Endothelial cell of umbilical vein (primary cell): ENCODE data around the gene ATP2C2. TPM values are rescaled to one million over a fixed set of nuclear protein-coding genes. Genes with fewer than 3 reads are reported as not detected.

ENCODE experiments used
- BruUV-seq: library from RNA; stranded (reverse); fragments of 400-500 nt; replicated peaks from 2 replicates; lab custom pipeline; 2021; lab: Mats Ljungman, UMichigan
- CTCF ChIA-PET: fragments of 300-600, 350-600 bp; sonication (Branson Sonifier 250); formaldehyde crosslinking; loops from one replicate; lab custom pipeline; 2021; ENCODE audit warnings: antibody characterized with exemption, inconsistent platforms; lab: Charles Lee
- POLR2A ChIA-PET: fragments of 300-600, 350-600 bp; sonication (Branson Sonifier 250); formaldehyde crosslinking; loops from one replicate; lab custom pipeline; 2021; ENCODE audit warnings: antibody characterized with exemption, inconsistent platforms; lab: Charles Lee
- DNase-seq: peaks from one replicate; pipeline ENCODE4 v3.0.0-alpha.2; 2011; ENCODE audit warnings: low read depth, low spot score
- FAIRE-seq: peaks from 2 replicates; lab custom pipeline; 2011; peaks lifted over from hg19 to GRCh38; lab: Jason Lieb, UNC
- H2AFZ ChIP-seq: 2 replicates; pipeline ENCODE4 v1.6.0; 2012; ENCODE audit warnings: low read depth, low read length, control low read depth, inconsistent platforms
- H3K27ac ChIP-seq: 2 replicates; pipeline ENCODE4 v1.5.1; 2011; ENCODE audit warnings: low read depth, mild to moderate bottlenecking, control low read depth, low read length, moderate library complexity; ENCODE audit not compliant: insufficient read depth
- H3K27me3 ChIP-seq, 2 experiments: 2 replicates each; pipeline versions ENCODE4 v1.6.0 to v1.6.1; 2011; ENCODE audit warnings: low read length in 2 of 2, mixed read lengths in 1 of 2; ENCODE audit not compliant: control insufficient read depth in 2 of 2, insufficient read depth in 2 of 2
- H3K36me3 ChIP-seq, 2 experiments: 2 replicates in 1 of 2; 3 replicates in 1 of 2; pipeline ENCODE4 v1.5.1; 2011; ENCODE audit warnings: low read length in 2 of 2, mild to moderate bottlenecking in 1 of 2, moderate library complexity in 1 of 2; ENCODE audit not compliant: control insufficient read depth in 2 of 2, insufficient read depth in 2 of 2; ENCODE audit errors: extremely low read depth in 1 of 2
- H3K4me1 ChIP-seq: 3 replicates; pipeline ENCODE4 v1.5.1; 2011; ENCODE audit warnings: mild to moderate bottlenecking, low read length; ENCODE audit not compliant: control insufficient read depth, insufficient read depth; ENCODE audit errors: extremely low read depth
- H3K4me2 ChIP-seq: 2 replicates; pipeline ENCODE4 v1.6.1; 2011; ENCODE audit warnings: low read length, control low read depth, mixed read lengths; ENCODE audit not compliant: insufficient read depth
- H3K4me3 ChIP-seq, 3 experiments: fragments of 200-600 bp in 1 of 3; sonication (generic), shearing (Covaris generic) in 1 of 3; replicated peaks in 1 of 3; 2 replicates each; pipeline ENCODE4 v1.5.1; 2011 to 2016; ENCODE audit warnings: control low read depth in 3 of 3, low read length in 3 of 3, mild to moderate bottlenecking in 2 of 3, inconsistent platforms in 1 of 3, low read depth in 1 of 3, moderate library complexity in 1 of 3; ENCODE audit not compliant: insufficient read depth in 1 of 3
- H3K79me2 ChIP-seq: 2 replicates; pipeline ENCODE4 v1.6.0; 2012; ENCODE audit warnings: low read length, inconsistent platforms; ENCODE audit not compliant: control insufficient read depth, insufficient read depth
- H3K9ac ChIP-seq: replicated peaks from 2 replicates; pipeline ENCODE3; 2011; ENCODE audit warnings: low read length, control low read depth; ENCODE audit not compliant: insufficient read depth; ENCODE audit errors: extremely low read depth
- H3K9me1 ChIP-seq: replicated peaks from 3 replicates; pipeline ENCODE4 v1.6.0; 2011; ENCODE audit warnings: mild to moderate bottlenecking, low read length; ENCODE audit not compliant: control insufficient read depth, insufficient read depth; ENCODE audit errors: extremely low read depth
- H3K9me3 ChIP-seq: replicated peaks from 2 replicates; pipeline ENCODE4 v1.5.1; 2012; ENCODE audit warnings: low read length, inconsistent platforms; ENCODE audit not compliant: control insufficient read depth, insufficient read depth
- H4K20me1 ChIP-seq: replicated peaks from 2 replicates; pipeline ENCODE3; 2011; ENCODE audit warnings: mild to moderate bottlenecking, low read length; ENCODE audit not compliant: control insufficient read depth, insufficient read depth; ENCODE audit errors: extremely low read depth
- EZH2 ChIP-seq: IDR thresholded peaks from 2 replicates; pipeline ENCODE4 v1.6.1; 2012; ENCODE audit warnings: borderline replicate concordance, low read depth, mild to moderate bottlenecking, moderate library complexity, low read length, inconsistent platforms; ENCODE audit not compliant: severe bottlenecking
- FOS ChIP-seq: IDR thresholded peaks from 2 replicates; pipeline ENCODE4 v1.6.1; 2011; ENCODE audit warnings: mild to moderate bottlenecking, low read length, moderate library complexity, borderline replicate concordance; ENCODE audit not compliant: insufficient read depth
- GATA2 ChIP-seq: IDR thresholded peaks from 2 replicates; pipeline ENCODE4 v1.7.0; 2011; ENCODE audit warnings: low read depth, mild to moderate bottlenecking, moderate library complexity, mixed read lengths, low read length; ENCODE audit not compliant: insufficient read length, insufficient read depth
- JUN ChIP-seq: IDR thresholded peaks from 2 replicates; pipeline ENCODE4 v1.6.1; 2011; ENCODE audit warnings: borderline replicate concordance, low read depth; ENCODE audit not compliant: insufficient read length, insufficient read depth
- MYC ChIP-seq: IDR thresholded peaks from one replicate; pipeline ENCODE4 v1.6.1; 2011; ENCODE audit warnings: mild to moderate bottlenecking, low read depth, low read length
- POLR2A ChIP-seq: IDR thresholded peaks from 2 replicates; pipeline ENCODE4 v1.6.1; 2012; ENCODE audit warnings: low read depth, mild to moderate bottlenecking, control low read depth, low read length
- POLR2AphosphoS5 ChIP-seq: IDR thresholded peaks from 2 replicates; pipeline ENCODE4 v1.6.1; 2012; ENCODE audit warnings: low read depth, mild to moderate bottlenecking, control low read depth, low read length, moderate library complexity; ENCODE audit not compliant: insufficient read depth
- dilution Hi-C: fragments of 300-500 bp; cut with MboI; formaldehyde crosslinking; loops from one replicate; pipeline ENCODE4 v1.15.0; 2019; ENCODE audit warnings: low sequenced_read_pairs; ENCODE audit not compliant: extremely low pct_ligation_motif_present
- intact Hi-C: fragments of 100-400 bp; cut with micrococcal nuclease; formaldehyde crosslinking; loops from one replicate; pipeline ENCODE4 v1.10.0; 2022
- polyA plus RNA-seq, 4 experiments: library from polyadenylated mRNA; depleted of rRNA in 3 of 4; stranded (reverse) in 3 of 4; unstranded in 1 of 4; fragments of >200 nt; gene quantifications; 2 replicates each; pipeline versions ENCODE4 v1.2.1 to v1.2.3, GENCODE V29; 2011 to 2012; ENCODE audit warnings: missing spikeins in 1 of 4
- total RNA-seq: library from RNA; stranded (reverse); gene quantifications from 2 replicates; pipeline ENCODE4 v1.2.3, GENCODE V29; 2021
- TF ChIP-seq, protein P1 (sequence below), 2 donors: IDR thresholded peaks; 1 replicate in 1 of 2; 2 replicates in 1 of 2; pipeline ENCODE4 v1.5.1; 2011; ENCODE audit warnings: low read length in 2 of 2, mild to moderate bottlenecking in 2 of 2, moderate library complexity in 2 of 2, control low read depth in 1 of 2, inconsistent platforms in 1 of 2, low read depth in 1 of 2; ENCODE audit not compliant: insufficient read depth in 1 of 2; ENCODE audit errors: extremely low read depth in 1 of 2
- TF ChIP-seq, protein P2 (sequence below): IDR thresholded peaks from 2 replicates; pipeline ENCODE4 v1.6.1; 2011; ENCODE audit not compliant: insufficient read depth, insufficient read length

The ATP2C2 gene
- total and polyA plus RNA-seq, 2 donors (not counting 3 experiments of a cell fraction or from before 2014, with no cell fraction given) = not detected

DNA sequence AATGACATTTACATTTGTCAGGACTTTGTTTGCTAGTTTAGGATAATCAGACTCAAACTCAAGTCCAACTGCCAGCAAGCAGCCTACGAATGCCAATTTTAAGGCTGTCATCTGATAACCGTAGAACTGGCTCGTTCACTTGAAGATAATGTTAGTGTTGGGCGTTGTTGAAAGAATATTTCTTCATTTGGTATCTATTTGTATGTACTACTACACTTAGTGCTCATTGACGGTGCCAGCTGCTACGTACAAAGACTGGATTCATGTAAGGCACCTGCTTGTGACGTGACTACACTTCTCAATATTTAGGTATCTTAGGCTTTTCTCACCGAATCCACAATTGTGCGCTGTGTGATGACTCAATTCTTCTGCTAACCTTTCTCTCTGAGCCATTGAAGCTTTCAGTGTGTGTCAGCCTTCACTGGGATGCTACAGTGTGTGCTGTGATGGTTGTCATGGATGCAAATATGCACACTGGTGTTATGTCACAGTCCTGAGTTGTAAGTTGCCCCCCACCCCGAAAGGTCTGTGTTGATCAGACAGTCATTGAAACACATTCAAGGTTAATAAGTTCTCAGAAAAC, 5.7 kb downstream of the ATP2C2 start:
- TF ChIP-seq POLR2A (no peak), GATA2 (no peak), POLR2AphosphoS5 (no peak), FOS (no peak), MYC (no peak), EZH2 (no peak), JUN (no peak)
- TF ChIP-seq, protein P1, sequence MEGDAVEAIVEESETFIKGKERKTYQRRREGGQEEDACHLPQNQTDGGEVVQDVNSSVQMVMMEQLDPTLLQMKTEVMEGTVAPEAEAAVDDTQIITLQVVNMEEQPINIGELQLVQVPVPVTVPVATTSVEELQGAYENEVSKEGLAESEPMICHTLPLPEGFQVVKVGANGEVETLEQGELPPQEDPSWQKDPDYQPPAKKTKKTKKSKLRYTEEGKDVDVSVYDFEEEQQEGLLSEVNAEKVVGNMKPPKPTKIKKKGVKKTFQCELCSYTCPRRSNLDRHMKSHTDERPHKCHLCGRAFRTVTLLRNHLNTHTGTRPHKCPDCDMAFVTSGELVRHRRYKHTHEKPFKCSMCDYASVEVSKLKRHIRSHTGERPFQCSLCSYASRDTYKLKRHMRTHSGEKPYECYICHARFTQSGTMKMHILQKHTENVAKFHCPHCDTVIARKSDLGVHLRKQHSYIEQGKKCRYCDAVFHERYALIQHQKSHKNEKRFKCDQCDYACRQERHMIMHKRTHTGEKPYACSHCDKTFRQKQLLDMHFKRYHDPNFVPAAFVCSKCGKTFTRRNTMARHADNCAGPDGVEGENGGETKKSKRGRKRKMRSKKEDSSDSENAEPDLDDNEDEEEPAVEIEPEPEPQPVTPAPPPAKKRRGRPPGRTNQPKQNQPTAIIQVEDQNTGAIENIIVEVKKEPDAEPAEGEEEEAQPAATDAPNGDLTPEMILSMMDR (IDR thresholded peaks at IDR 0.05; ENCODE audit: extremely low read depth in 1 of 2, insufficient read depth in 1 of 2, low read depth in 1 of 2, low read length in 2 of 2) = no peak
- TF ChIP-seq, protein P2, sequence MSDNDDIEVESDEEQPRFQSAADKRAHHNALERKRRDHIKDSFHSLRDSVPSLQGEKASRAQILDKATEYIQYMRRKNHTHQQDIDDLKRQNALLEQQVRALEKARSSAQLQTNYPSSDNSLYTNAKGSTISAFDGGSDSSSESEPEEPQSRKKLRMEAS = no peak
- Histone ChIP-seq H3K9me1 (no peaks in the 10 kb centered on the region), H3K36me3 (no peaks in the 10 kb centered on the region), H3K27ac (no peak overlapping the region), H3K9ac (no peak overlapping the region), H3K4me2 (no peak overlapping the region), H3K27me3 (peaks cover 12 to 14% of the 10 kb centered on the region in 2 experiments), H3K79me2 (no peaks in the 10 kb centered on the region), H4K20me1 (no peaks in the 10 kb centered on the region), H3K4me1 (no peaks in the 10 kb centered on the region), H2AFZ (no peak overlapping the region), H3K9me3 (no peaks in the 10 kb centered on the region), H3K4me3 (no peak overlapping the region)
- intact Hi-C loops (no loop called here), dilution Hi-C loops (no loop called here)
- ChIA-PET POLR2A (no interaction called here), CTCF (no interaction called here)
- no TSS peak for BruUV-seq
- DNase-seq = no peak
- FAIRE-seq = no peak
